GM23338 (cell line): ENCODE results near the gene RHBDF2. TPM values are rescaled to one million over a fixed set of nuclear protein-coding genes. Genes with fewer than 3 reads are reported as not detected.

ENCODE experiments used
- ATAC-seq: fragments of 200-7000 bp; cut with Tn5 transposase; 3 replicates; pipeline ENCODE4 v1.9.1; 2020
- DNase-seq: peaks from one replicate; pipeline ENCODE4 v3.0.0-alpha.2; 2015; ENCODE audit warnings: low spot score
- H2AFZ ChIP-seq: fragments of 200-600 bp; sonication (generic); 2 replicates; pipeline ENCODE4 v1.8.0; 2016; ENCODE audit warnings: antibody characterized with exemption, mild to moderate bottlenecking, moderate library complexity
- H3F3A ChIP-seq: fragments of 200-600 bp; sonication (generic); replicated peaks from 2 replicates; pipeline ENCODE4 v1.8.0; 2017; ENCODE audit warnings: antibody characterized with exemption, mixed run types, low read depth
- H3K27ac ChIP-seq: fragments of 200-600 bp; sonication (generic); 2 replicates; pipeline ENCODE4 v1.6.1; 2016; ENCODE audit warnings: low read depth
- H3K27me3 ChIP-seq: fragments of 200-600 bp; sonication (generic); 2 replicates; pipeline ENCODE4 v1.8.0; 2016; ENCODE audit warnings: mild to moderate bottlenecking, mixed run types, moderate library complexity; ENCODE audit not compliant: insufficient read depth
- H3K36me3 ChIP-seq: fragments of 200-600 bp; sonication (generic); 2 replicates; pipeline ENCODE4 v1.8.0; 2016; ENCODE audit warnings: mild to moderate bottlenecking; ENCODE audit not compliant: insufficient read depth
- H3K4me1 ChIP-seq: fragments of 200-600 bp; sonication (generic); 2 replicates; pipeline ENCODE4 v1.8.0; 2016; ENCODE audit warnings: mild to moderate bottlenecking, moderate library complexity; ENCODE audit not compliant: insufficient read depth
- H3K4me2 ChIP-seq: fragments of 200-600 bp; sonication (generic); 2 replicates; pipeline ENCODE4 v1.7.1; 2017; ENCODE audit warnings: mixed run types
- H3K4me3 ChIP-seq: fragments of 200-600 bp; sonication (generic); 2 replicates; pipeline ENCODE4 v1.6.1; 2016; ENCODE audit warnings: mixed run types
- H3K79me2 ChIP-seq: fragments of 200-600 bp; sonication (generic); replicated peaks from 2 replicates; pipeline ENCODE4 v1.8.0; 2017; ENCODE audit warnings: mild to moderate bottlenecking; ENCODE audit not compliant: insufficient read depth
- H3K9me2 ChIP-seq: fragments of 200-600 bp; sonication (generic); 2 replicates; pipeline ENCODE4 v1.8.0; 2017; ENCODE audit not compliant: insufficient read depth
- H4K20me1 ChIP-seq: fragments of 200-600 bp; sonication (generic); replicated peaks from 2 replicates; pipeline ENCODE4 v1.8.0; 2017; ENCODE audit warnings: mild to moderate bottlenecking; ENCODE audit not compliant: insufficient read depth
- H3K27ac Mint-ChIP-seq: 2 replicates; pipeline ENCODE4 v1.8.0; 2020; ENCODE audit warnings: inconsistent platforms, mild to moderate bottlenecking, moderate library complexity, mixed read lengths
- H3K27me3 Mint-ChIP-seq: 3 replicates; pipeline ENCODE4 v1.8.0; 2022; ENCODE audit warnings: low read depth, mild to moderate bottlenecking, moderate library complexity, mixed read lengths, inconsistent platforms; ENCODE audit not compliant: insufficient read depth, poor library complexity
- H3K36me3 Mint-ChIP-seq: 3 replicates; pipeline ENCODE4 v1.8.0; 2021; ENCODE audit warnings: low read depth, mild to moderate bottlenecking, inconsistent platforms, moderate library complexity, mixed read lengths
- H3K4me1 Mint-ChIP-seq: 3 replicates; pipeline ENCODE4 v1.8.0; 2020; ENCODE audit warnings: mild to moderate bottlenecking, inconsistent platforms, mixed read lengths
- H3K4me3 Mint-ChIP-seq: 3 replicates; pipeline ENCODE4 v1.8.0; 2021; ENCODE audit warnings: moderate library complexity, mild to moderate bottlenecking, inconsistent platforms, mixed read lengths
- H3K9me3 Mint-ChIP-seq: 3 replicates; pipeline ENCODE4 v1.8.0; 2020; ENCODE audit warnings: moderate library complexity, mild to moderate bottlenecking, inconsistent platforms, mixed read lengths
- CREB1 ChIP-seq: fragments of 250-450 bp; sonication (Bioruptor Pico); IDR thresholded peaks from 2 replicates; pipeline ENCODE4 v1.5.0; 2020; ENCODE audit warnings: low read depth, mild to moderate bottlenecking, moderate library complexity
- CTCF ChIP-seq, 2 experiments: fragments of 200-600 bp in 1 of 2; sonication (generic) in 1 of 2; conservative IDR thresholded peaks; 2 replicates each; pipeline versions ENCODE4 v1.5.1 to v1.6.1; 2016 to 2017; ENCODE audit warnings: antibody characterized with exemption in 2 of 2, low read depth in 2 of 2, mild to moderate bottlenecking in 2 of 2, moderate library complexity in 1 of 2
- ETS1 ChIP-seq: IDR thresholded peaks from 2 replicates; pipeline ENCODE4 v1.6.1; 2016; ENCODE audit warnings: antibody characterized with exemption
- EZH2 ChIP-seq: fragments of 200-600 bp; sonication (generic); IDR thresholded peaks from one replicate; pipeline ENCODE4 v1.8.0; 2017; ENCODE audit warnings: antibody characterized with exemption, mild to moderate bottlenecking, low read depth; ENCODE audit not compliant: unreplicated experiment
- EZH2phosphoT487 ChIP-seq: fragments of 200-600 bp; sonication (generic); IDR thresholded peaks from one replicate; pipeline ENCODE4 v1.8.1; 2018; ENCODE audit warnings: antibody characterized with exemption; ENCODE audit not compliant: unreplicated experiment
- JUNB ChIP-seq: IDR thresholded peaks from one replicate; pipeline ENCODE4 v1.6.1; 2016; ENCODE audit warnings: antibody characterized with exemption; ENCODE audit not compliant: unreplicated experiment
- NANOG ChIP-seq: IDR thresholded peaks from 2 replicates; pipeline ENCODE4 v1.6.1; 2016; ENCODE audit warnings: antibody characterized with exemption, borderline replicate concordance
- POLR2AphosphoS5 ChIP-seq: IDR thresholded peaks from 2 replicates; pipeline ENCODE4 v1.6.1; 2016; ENCODE audit warnings: antibody characterized with exemption, low read depth
- REST ChIP-seq: IDR thresholded peaks from one replicate; pipeline ENCODE4 v1.6.1; 2018; ENCODE audit warnings: antibody characterized with exemption; ENCODE audit not compliant: unreplicated experiment
- STAT1 ChIP-seq: IDR thresholded peaks from one replicate; pipeline ENCODE4 v1.6.1; 2016; ENCODE audit warnings: antibody characterized with exemption; ENCODE audit not compliant: unreplicated experiment
- ZNF114 ChIP-seq: fragments of 250-450 bp; sonication (Bioruptor Pico); IDR thresholded peaks from 2 replicates; pipeline ENCODE4 v1.5.0; 2020; ENCODE audit warnings: mild to moderate bottlenecking, moderate library complexity
- ZNF331 ChIP-seq: fragments of 250-450 bp; sonication (Bioruptor Pico); IDR thresholded peaks from 2 replicates; pipeline ENCODE4 v1.5.0; 2020; ENCODE audit warnings: low read depth, mild to moderate bottlenecking, moderate library complexity
- ZNF462 ChIP-seq: fragments of 250-450 bp; sonication (Bioruptor Pico); IDR thresholded peaks from 2 replicates; pipeline ENCODE4 v1.5.0; 2020; ENCODE audit warnings: mild to moderate bottlenecking, moderate library complexity
- polyA plus RNA-seq: library from polyadenylated mRNA; unstranded; fragments of >200 nt; fragmentation: Nextera tagmentation; extraction: Ambion mirVana; gene quantifications from 2 replicates; pipeline ENCODE4 v1.2.1, GENCODE V29; 2016
- total RNA-seq: library from RNA; depleted of rRNA; stranded (reverse); fragments of >200 nt; shearing (Covaris generic); gene quantifications from 2 replicates; pipeline ENCODE4 v1.2.3, GENCODE V29; 2014

Gene RHBDF2
- total and polyA plus RNA-seq, 2 experiments from 2014 or later, result 9.4 to 29.5 TPM

- Histone ChIP-seq H3F3A (no peaks in the 10 kb centered on the region), H3K4me3 (no peak overlapping the region), H3K27ac (peak overlapping the region; percentile 1; the same call in 1 of the 2 replicates), H3K79me2 (peaks cover 95% of the 10 kb centered on the region), H4K20me1 (peaks cover 59% of the 10 kb centered on the region), H3K4me1 (peaks cover 53% of the 10 kb centered on the region), H3K36me3 (no peaks in the 10 kb centered on the region), H3K9me2 (no peaks in the 10 kb centered on the region), H3K4me2 (0 out of 2 replicates have a peak overlapping the region, but pooled peaks have one; percentile 18), H2AFZ (no peak overlapping the region), H3K27me3 (no peaks in the 10 kb centered on the region)
- Mint-ChIP-seq H3K4me1 (peaks cover 55% of the 10 kb centered on the region), H3K27me3 (peaks cover 2% of the 10 kb centered on the region), H3K4me3 (no peak overlapping the region; the same call in 2 of the 3 replicates), H3K36me3 (peaks cover 10% of the 10 kb centered on the region), H3K9me3 (no peaks in the 10 kb centered on the region; the same call in 2 of the 3 replicates), H3K27ac (peak overlapping the region; percentile 31; the same call in 1 of the 2 replicates)
- no peak for DNase-seq
- TF ChIP-seq ZNF114 (CRISPR knock-in tag), result no peak
- no peak for TF ChIP-seq REST
- TF ChIP-seq EZH2phosphoT487, result no peak
- TF ChIP-seq JUNB, result no peak
- TF ChIP-seq ZNF331 (CRISPR knock-in tag), result no peak
- TF ChIP-seq POLR2AphosphoS5, result no peak
- no peak for TF ChIP-seq CREB1
- no peak for TF ChIP-seq EZH2
- no peak for TF ChIP-seq ETS1
- TF ChIP-seq CTCF (conservative IDR thresholded peaks at IDR 0.05; ENCODE audit: low read depth in 2 of 2), result no peak
- TF ChIP-seq STAT1, result no peak
- TF ChIP-seq NANOG, result no peak
- no peak for TF ChIP-seq ZNF462 (CRISPR knock-in tag)
- ATAC-seq, result no peak
Measured at GRCh38 chr17:76427501-76428231, 73.6 kb downstream of the RHBDF2 start.
